Measurements from ENCODE around the gene MAVS. TPM values are rescaled to one million over a fixed set of nuclear protein-coding genes. Genes with fewer than 3 reads are reported as not detected.

The MAVS gene
- total and polyA plus RNA-seq, 9 of the 15 experiments (the other 6 are each of a cell fraction or from before 2014, with no cell fraction given): 1.6 to 22.0 (median 11.3) TPM

GRCh38 chr20:3924304-3925112 lies 77.9 kb downstream of the MAVS start:
- Histone ChIP-seq H2AFZ (ENCODE audit: low read depth, low read length) (no peak overlapping the region), H3K27ac (ENCODE audit: extremely low read depth, low read depth, low read length) (no peak overlapping the region), H3K9ac (ENCODE audit: insufficient read depth in 1 of 2, low read depth in 2 of 2, low read length in 2 of 2) (peak overlapping the region in 1 of 2 experiments; percentile 80; a peak in 2 of 4 replicates), H3K4me2 (ENCODE audit: insufficient read depth, low read length) (no peak overlapping the region), H3K4me3 (no peak overlapping the region), H3K79me2 (ENCODE audit: control insufficient read depth, insufficient read depth, low read length) (peaks cover 7% of the 10 kb centered on the region), H4K20me1 (replicated peaks; ENCODE audit: control insufficient read depth, insufficient read depth, low read length) (peaks cover 18% of the 10 kb centered on the region; the same call in 1 of the 2 replicates), H3K27me3 (ENCODE audit: control insufficient read depth in 2 of 2, insufficient read depth in 2 of 2, low read length in 2 of 2) (no peaks in the 10 kb centered on the region), H3K9me1 (ENCODE audit: control insufficient read depth, insufficient read depth, low read length) (no peaks in the 10 kb centered on the region), H3K4me1 (replicated peaks in 1 of 2; ENCODE audit: control insufficient read depth in 2 of 2, insufficient read depth in 2 of 2, low read length in 2 of 2) (peaks cover 11 to 22% of the 10 kb centered on the region in 2 experiments; a peak in 4 of 5 replicates), H3K36me3 (ENCODE audit: control insufficient read depth, insufficient read depth, low read length) (peaks cover 49% of the 10 kb centered on the region), H3K9me3 (replicated peaks; ENCODE audit: control insufficient read depth, insufficient read depth, low read depth, low read length) (no peaks in the 10 kb centered on the region)
- DNase-seq (ENCODE audit: extremely low read depth in 1 of 4, low spot score in 3 of 4) (no peak), ATAC-seq (no peak), FAIRE-seq (no peak)
- no TSS peak for BruUV-seq (replicated peaks)
- 74% methylated on average over 10 of the region's 13 CpGs for WGBS (ENCODE audit: insufficient coverage, low coverage, missing lambda C conversion rate)
- in situ Hi-C loops (cut with MboI) (no loop called here), intact Hi-C loops (cut with micrococcal nuclease) (loop anchor here (5.0 to 10.0 kb wide), 2 partner anchors 88 to 270 kb away; no protein-coding TSS in a partner anchor)
- CTCF ChIA-PET (ENCODE audit: low intra/inter-chr PET ratio): no interaction called here
- POLR2A ChIA-PET: interaction anchor here (0.6 to 2.5 kb wide), 2 partner anchors 102 to 150 kb away, joined by 4 to 8 read pairs; no protein-coding TSS in a partner anchor
- TF ChIP-seq ZNF24 (IDR thresholded peaks at IDR 0.05) (no peak), POLR2A (conservative IDR thresholded peaks at IDR 0.05) (0 out of 2 replicates have a peak, but pooled peaks have one; percentile 14), PREB (CRISPR knock-in tag; IDR thresholded peaks at IDR 0.05) (no peak), ZNF79 (CRISPR knock-in tag; IDR thresholded peaks at IDR 0.05; ENCODE audit: low read depth) (no peak), ELF2 (CRISPR knock-in tag; IDR thresholded peaks at IDR 0.05) (no peak), NFIC (IDR thresholded peaks at IDR 0.05) (peak; percentile 69), PHB (CRISPR knock-in tag; IDR thresholded peaks at IDR 0.05) (no peak), POLR2G (IDR thresholded peaks at IDR 0.05; ENCODE audit: low read depth, low read length) (peak; percentile 54), CREB5 (CRISPR knock-in tag; IDR thresholded peaks at IDR 0.05) (no peak), CHCHD3 (CRISPR knock-in tag; IDR thresholded peaks at IDR 0.05) (no peak), ZFP1 (CRISPR knock-in tag; IDR thresholded peaks at IDR 0.05) (no peak), BCLAF1 (IDR thresholded peaks at IDR 0.05; ENCODE audit: borderline replicate concordance in 1 of 2, control insufficient read depth in 1 of 2, low read depth in 2 of 2, low read length in 1 of 2) (no peak), TFAP4 (CRISPR knock-in tag; IDR thresholded peaks at IDR 0.05; ENCODE audit: borderline replicate concordance) (0 out of 2 replicates have a peak, but pooled peaks have one; percentile 48), PYGO2 (tag; IDR thresholded peaks at IDR 0.05) (no peak), TRIM24 (IDR thresholded peaks at IDR 0.05) (no peak), DPF2 (IDR thresholded peaks at IDR 0.05) (no peak)
